Measurements from ENCODE around the gene SPDYE3. TPM values are rescaled to one million over a fixed set of nuclear protein-coding genes. Genes with fewer than 3 reads are reported as not detected.

The SPDYE3 gene
- total RNA-seq, 1 donor = under 0.01 TPM

DNA sequence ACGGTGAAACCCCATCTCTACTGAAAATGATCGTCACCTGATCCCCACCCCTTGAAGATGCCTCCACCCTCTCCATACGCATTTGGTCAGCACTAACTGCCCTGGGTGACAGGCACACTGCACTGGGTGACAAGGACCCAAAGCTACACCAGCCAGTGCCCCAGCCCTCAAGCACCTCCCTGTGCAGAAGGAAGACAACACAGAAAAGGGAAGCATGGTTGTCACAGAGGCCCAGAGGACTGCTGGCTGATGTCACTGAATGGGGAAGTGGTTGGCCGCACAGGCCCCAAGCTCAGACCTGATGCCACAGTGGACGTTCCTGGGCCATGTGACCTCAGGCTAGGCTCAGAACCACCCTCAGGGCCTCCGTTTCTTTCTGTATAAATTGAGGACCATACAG is 61.6 kb downstream of the SPDYE3 start:
- H3K27me3 ChIP-seq (ENCODE audit: insufficient read depth, low read length) = no peaks in the 10 kb centered on the region
- H3K4me3 ChIP-seq (ENCODE audit: low read length) = no peak overlapping the region
- H3K4me1 ChIP-seq (ENCODE audit: insufficient read depth, low read length) = peaks cover 90% of the 10 kb centered on the region
- H3K9me3 ChIP-seq (ENCODE audit: low read depth, low read length) = no peaks in the 10 kb centered on the region

DNA sequence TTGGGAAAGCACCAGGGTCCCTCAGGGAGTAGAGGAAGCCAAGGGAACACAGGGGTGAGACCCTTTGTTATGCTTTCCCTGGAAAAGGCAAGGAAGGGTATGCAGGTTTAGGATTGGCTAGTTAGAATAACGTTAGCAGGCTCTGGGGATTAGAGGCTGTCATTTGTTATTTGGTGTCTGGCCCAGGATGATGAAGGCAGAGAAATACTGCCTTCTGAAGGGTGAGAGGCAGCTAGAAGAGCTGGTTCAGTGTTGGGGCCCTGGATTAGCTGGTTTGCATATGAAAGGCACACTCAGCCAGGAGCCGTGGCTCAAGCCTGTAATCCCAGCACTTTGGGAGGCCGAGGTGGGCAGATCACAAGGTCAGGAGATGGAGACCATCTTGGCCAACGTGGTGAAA is 62.8 kb downstream of the SPDYE3 start:
- H3K9me3 ChIP-seq (ENCODE audit: low read depth, low read length) = no peaks in the 10 kb centered on the region
- H3K27me3 ChIP-seq (ENCODE audit: insufficient read depth, low read length) = no peaks in the 10 kb centered on the region
- peaks cover 93% of the 10 kb centered on the region for H3K4me1 ChIP-seq (ENCODE audit: insufficient read depth, low read length)
- no peak overlapping the region for H3K4me3 ChIP-seq (ENCODE audit: low read length)

DNA sequence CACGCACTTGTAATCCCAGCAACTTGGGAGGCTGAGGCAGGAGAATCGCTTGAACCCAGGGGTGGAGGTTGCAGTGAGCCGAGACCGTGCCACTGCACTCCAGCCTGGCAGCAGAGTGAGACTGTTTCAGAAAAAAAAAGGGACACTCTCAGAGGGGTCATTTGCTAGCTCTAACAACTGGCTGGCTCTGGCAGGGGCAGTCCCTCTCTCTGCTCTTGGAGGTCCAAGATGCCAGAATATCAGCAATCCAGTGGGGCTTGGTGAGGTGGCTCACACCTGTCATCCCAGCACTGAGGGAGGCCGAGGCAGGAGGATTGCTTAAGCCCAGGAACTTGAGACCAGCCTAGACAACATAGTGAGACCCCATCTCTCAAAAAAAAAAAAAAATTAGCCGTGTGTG is 63.2 kb downstream of the SPDYE3 start:
- Histone ChIP-seq H3K27me3 (ENCODE audit: insufficient read depth, low read length) (no peaks in the 10 kb centered on the region), H3K9me3 (ENCODE audit: low read depth, low read length) (no peaks in the 10 kb centered on the region), H3K4me3 (ENCODE audit: low read length) (no peak overlapping the region), H3K4me1 (ENCODE audit: insufficient read depth, low read length) (peaks cover 93% of the 10 kb centered on the region)

DNA sequence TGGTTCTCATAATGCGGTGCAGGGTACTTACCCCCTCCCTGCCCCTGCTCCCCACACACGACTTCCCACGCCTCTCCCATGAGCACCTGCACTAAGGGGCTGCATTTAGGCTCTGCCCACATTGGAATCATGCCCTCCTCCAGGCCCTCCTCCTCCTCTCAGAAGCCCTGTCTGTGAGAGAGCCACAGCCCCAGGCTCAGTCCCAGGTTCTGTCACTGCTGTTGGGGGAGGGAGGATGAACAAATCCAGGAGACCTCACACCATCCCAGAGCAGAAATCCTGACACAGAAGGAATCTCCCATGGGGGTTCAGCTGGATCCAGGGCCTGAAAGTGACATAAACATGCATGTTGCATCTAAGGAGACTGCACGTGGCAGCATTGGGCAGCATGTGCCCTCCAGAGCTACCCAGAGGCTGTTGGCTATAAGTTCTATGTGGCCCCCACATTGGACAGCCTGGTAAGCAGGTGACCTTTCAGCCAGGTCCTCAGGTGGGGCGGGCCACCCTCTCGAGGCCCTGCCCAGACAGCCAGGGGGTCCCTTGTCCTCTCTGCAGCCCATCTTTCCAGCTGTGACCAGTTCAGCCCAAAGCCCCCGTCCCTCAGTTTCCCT is 64.2 kb downstream of the SPDYE3 start:
- Histone ChIP-seq H3K4me1 (ENCODE audit: insufficient read depth, low read length) (peaks cover 93% of the 10 kb centered on the region), H3K27me3 (ENCODE audit: insufficient read depth, low read length) (no peaks in the 10 kb centered on the region), H3K9me3 (ENCODE audit: low read depth, low read length) (no peaks in the 10 kb centered on the region), H3K4me3 (ENCODE audit: low read length) (no peak overlapping the region)

Other genes with a start within 250 kb of the SPDYE3 start
- 37.4 TPM for gene ZNF3, start 226.0 kb upstream of the SPDYE3 start, total RNA-seq
- 18.4 TPM for gene COPS6, start 218.7 kb upstream of the SPDYE3 start, total RNA-seq
- gene MCM7, start 206.3 kb upstream of the SPDYE3 start, total RNA-seq = 33.8 TPM
- 2.8 TPM for gene AP4M1, start 206.1 kb upstream of the SPDYE3 start, total RNA-seq
- 16.1 TPM for gene TAF6, start 188.3 kb upstream of the SPDYE3 start, total RNA-seq
- gene CNPY4, start 188.1 kb upstream of the SPDYE3 start, total RNA-seq = 13.3 TPM
- 1.5 TPM for gene MBLAC1, start 180.7 kb upstream of the SPDYE3 start, total RNA-seq
- gene LAMTOR4, start 158.8 kb upstream of the SPDYE3 start, total RNA-seq = 102 TPM
- 19.1 TPM for gene TRAPPC14, start 149.0 kb upstream of the SPDYE3 start, total RNA-seq
- gene GAL3ST4, start 139.1 kb upstream of the SPDYE3 start, total RNA-seq = 1.8 TPM
- 2.3 TPM for gene GPC2, start 130.3 kb upstream of the SPDYE3 start, total RNA-seq
- 6.7 TPM for gene STAG3, start 129.8 kb upstream of the SPDYE3 start, total RNA-seq
- gene PVRIG, start 87.8 kb upstream of the SPDYE3 start, total RNA-seq = 13.9 TPM
- gene PILRB, start 50.4 kb downstream of the SPDYE3 start, total RNA-seq = 26.6 TPM
- 56.7 TPM for gene PILRA, start 65.8 kb downstream of the SPDYE3 start, total RNA-seq
- gene ZCWPW1, start 121.0 kb downstream of the SPDYE3 start, total RNA-seq = 3.3 TPM
- 36.7 TPM for gene MEPCE, start 122.1 kb downstream of the SPDYE3 start, total RNA-seq
- gene PPP1R35, start 128.8 kb downstream of the SPDYE3 start, total RNA-seq = 12.6 TPM
- 0.73 TPM for gene SPACDR, start 156.6 kb downstream of the SPDYE3 start, total RNA-seq
- 39.8 TPM for gene TSC22D4, start 171.5 kb downstream of the SPDYE3 start, total RNA-seq
- gene NYAP1, start 176.2 kb downstream of the SPDYE3 start, total RNA-seq = 0.10 TPM
- gene AGFG2, start 231.5 kb downstream of the SPDYE3 start, total RNA-seq = 3.4 TPM